ELF-1 (cell line): ENCODE measurements around the gene LRRC25.

ENCODE experiments used
- DNase-seq: peaks from one replicate; pipeline ENCODE4 v3.0.0-alpha.2; 2016; ENCODE audit warnings: low read depth, low spot score

LRRC25 gene

GRCh38 chr19:18424890-18425514, 27.6 kb upstream of the LRRC25 start:
- no peak for DNase-seq

GRCh38 chr19:18424122-18424889, 26.9 kb upstream of the LRRC25 start:
- DNase-seq, result no peak

- DNase-seq, result no peak
Observed at GRCh38 chr19:18423258-18424020, 26.0 kb upstream of the LRRC25 start.

GRCh38 chr19:18422530-18423191, 25.2 kb upstream of the LRRC25 start:
- DNase-seq, result no peak

- DNase-seq, result no peak
Observed at GRCh38 chr19:18421371-18421959, 24.0 kb upstream of the LRRC25 start.

- DNase-seq, result no peak
Observed at GRCh38 chr19:18420930-18421329, 23.5 kb upstream of the LRRC25 start.

GRCh38 chr19:18419699-18420460, 22.5 kb upstream of the LRRC25 start:
- no peak for DNase-seq

GRCh38 chr19:18419195-18419698, 21.8 kb upstream of the LRRC25 start, which contains the start of gene SSBP4:
TSS of gene SSBP4 (plus strand) at chr19:18419398. CDS start at chr19:18419649, 251 bp downstream.
- peak; percentile 85 for DNase-seq

- peak; percentile 37 for DNase-seq
Observed at GRCh38 chr19:18418483-18419194, 21.2 kb upstream of the LRRC25 start.

GRCh38 chr19:18418029-18418482, 20.6 kb upstream of the LRRC25 start:
- DNase-seq, result no peak

GRCh38 chr19:18417250-18418028, 20.0 kb upstream of the LRRC25 start:
- DNase-seq, result peak; percentile 90

- peak; percentile 89 for DNase-seq
Observed at GRCh38 chr19:18416778-18417249, 19.4 kb upstream of the LRRC25 start.

GRCh38 chr19:18415178-18415867, 17.9 kb upstream of the LRRC25 start:
- DNase-seq, result no peak

GRCh38 chr19:18414504-18415177, 17.2 kb upstream of the LRRC25 start:
- no peak for DNase-seq

GRCh38 chr19:18412610-18413239, 15.3 kb upstream of the LRRC25 start:
- DNase-seq, result no peak

GRCh38 chr19:18408053-18408476, 10.6 kb upstream of the LRRC25 start:
- peak; percentile 72 for DNase-seq

GRCh38 chr19:18406749-18407148, 9.3 kb upstream of the LRRC25 start:
- no peak for DNase-seq
